ENCODE measurements around the gene TNFRSF17. TPM values are rescaled to one million over a fixed set of nuclear protein-coding genes. Genes with fewer than 3 reads are reported as not detected.
"Not testable (repeated sequence)": the region's sequence is repeated elsewhere in the genome, so short reads cannot be mapped to it uniquely, and the experiment has no call there.

TNFRSF17 gene
- total RNA-seq, 1 donor: not detected

DNA sequence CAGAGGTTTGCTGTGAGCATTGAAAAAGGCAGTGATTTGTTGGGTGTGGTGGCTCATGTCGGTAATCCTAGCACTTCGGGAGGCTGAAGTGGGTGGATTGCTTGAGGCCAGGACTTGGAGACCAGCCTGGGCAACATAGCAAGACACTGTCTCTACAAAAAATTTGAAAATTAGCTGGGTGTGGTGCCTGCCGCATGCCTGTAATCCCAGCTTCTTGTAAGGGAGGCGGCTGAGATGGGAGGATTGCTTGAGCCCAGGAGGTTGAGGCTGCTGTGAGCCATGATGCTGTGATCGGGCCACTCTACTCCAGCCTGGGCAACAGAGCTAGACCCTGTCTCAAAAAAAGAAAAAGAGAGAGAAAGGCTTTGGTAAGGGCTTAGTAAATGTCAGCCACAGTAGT, 16.2 kb upstream of the TNFRSF17 start:
- DNase-seq (ENCODE audit: low read depth): no peak
- H3K4me3 ChIP-seq (ENCODE audit: low read depth, low read length): no peak overlapping the region
- TF ChIP-seq, protein P1, sequence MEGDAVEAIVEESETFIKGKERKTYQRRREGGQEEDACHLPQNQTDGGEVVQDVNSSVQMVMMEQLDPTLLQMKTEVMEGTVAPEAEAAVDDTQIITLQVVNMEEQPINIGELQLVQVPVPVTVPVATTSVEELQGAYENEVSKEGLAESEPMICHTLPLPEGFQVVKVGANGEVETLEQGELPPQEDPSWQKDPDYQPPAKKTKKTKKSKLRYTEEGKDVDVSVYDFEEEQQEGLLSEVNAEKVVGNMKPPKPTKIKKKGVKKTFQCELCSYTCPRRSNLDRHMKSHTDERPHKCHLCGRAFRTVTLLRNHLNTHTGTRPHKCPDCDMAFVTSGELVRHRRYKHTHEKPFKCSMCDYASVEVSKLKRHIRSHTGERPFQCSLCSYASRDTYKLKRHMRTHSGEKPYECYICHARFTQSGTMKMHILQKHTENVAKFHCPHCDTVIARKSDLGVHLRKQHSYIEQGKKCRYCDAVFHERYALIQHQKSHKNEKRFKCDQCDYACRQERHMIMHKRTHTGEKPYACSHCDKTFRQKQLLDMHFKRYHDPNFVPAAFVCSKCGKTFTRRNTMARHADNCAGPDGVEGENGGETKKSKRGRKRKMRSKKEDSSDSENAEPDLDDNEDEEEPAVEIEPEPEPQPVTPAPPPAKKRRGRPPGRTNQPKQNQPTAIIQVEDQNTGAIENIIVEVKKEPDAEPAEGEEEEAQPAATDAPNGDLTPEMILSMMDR (IDR thresholded peaks at IDR 0.05; ENCODE audit: insufficient read depth, low read length): no peak

- TF ChIP-seq, protein P1 (IDR thresholded peaks at IDR 0.05; ENCODE audit: insufficient read depth, low read length): peak; percentile 45
- H3K4me3 ChIP-seq (ENCODE audit: low read depth, low read length): no peak overlapping the region
- peak; percentile 61 for DNase-seq (ENCODE audit: low read depth)
These were observed 15.5 kb upstream of the TNFRSF17 start for GRCh38 chr16:11949527-11949926.

DNA sequence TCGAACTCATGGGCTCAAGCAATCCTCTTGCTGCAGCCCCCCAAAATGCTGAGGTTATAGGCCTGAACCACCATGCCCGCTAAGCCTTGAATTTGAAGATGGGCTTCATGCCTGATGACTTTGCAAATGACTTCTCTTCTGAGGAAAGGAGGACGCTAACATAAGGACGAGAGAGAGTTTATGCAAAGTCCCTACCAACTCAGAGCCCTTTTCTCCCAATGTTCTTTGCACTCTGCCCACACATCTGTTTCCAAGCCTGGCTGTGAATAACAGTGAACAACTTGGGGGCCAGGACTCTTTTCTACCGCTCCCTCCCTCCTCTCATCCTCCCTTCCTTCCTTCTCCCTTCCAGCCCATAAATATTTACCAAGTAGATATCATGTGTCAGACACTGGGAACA, 14.6 kb upstream of the TNFRSF17 start:
- TF ChIP-seq, protein P1 (IDR thresholded peaks at IDR 0.05; ENCODE audit: insufficient read depth, low read length): no peak
- DNase-seq (ENCODE audit: low read depth): no peak
- no peak overlapping the region for H3K4me3 ChIP-seq (ENCODE audit: low read depth, low read length)

DNA sequence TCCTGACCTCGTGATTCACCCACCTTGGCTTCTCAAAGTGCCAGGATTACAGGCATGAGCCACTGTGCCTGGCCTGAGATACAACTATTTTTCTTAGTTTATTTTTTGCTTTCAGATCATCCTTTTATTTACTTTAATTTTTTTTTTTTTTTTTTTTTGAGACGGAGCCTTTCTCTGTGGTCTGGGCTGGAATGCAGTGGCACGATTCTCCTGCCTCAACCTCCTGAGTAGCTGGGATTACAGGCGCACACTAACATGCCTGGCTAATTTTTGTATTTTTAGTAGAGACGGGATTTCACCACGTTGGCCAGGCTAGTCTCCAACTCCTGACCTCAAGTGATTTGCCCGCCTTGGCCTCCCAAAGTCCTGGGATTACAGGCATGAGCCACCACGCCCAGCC, 11.4 kb upstream of the TNFRSF17 start:
- not testable (repeated sequence) for DNase-seq (ENCODE audit: low read depth); H3K4me3 ChIP-seq (ENCODE audit: low read depth, low read length)

DNA sequence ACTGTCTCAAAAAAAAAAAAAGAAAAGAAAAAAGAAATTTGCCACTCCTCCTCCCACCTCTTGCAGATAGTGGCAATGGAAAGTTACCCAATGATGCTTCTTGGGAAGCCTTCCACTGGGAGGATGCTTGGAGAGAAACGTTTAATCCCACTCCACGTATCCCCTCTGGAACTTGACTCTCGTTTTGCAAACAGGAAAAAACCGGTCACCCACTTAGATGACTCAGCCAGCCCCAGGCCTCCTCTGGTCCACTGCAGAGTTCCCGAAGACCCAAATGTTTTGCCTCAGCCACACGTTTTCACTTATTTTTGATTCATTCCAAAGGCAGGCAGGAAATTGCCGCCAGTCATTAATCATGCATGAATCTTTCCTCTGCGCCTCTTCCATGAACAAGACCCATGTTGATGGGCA, 9.3 kb upstream of the TNFRSF17 start:
- TF ChIP-seq, protein P1 (IDR thresholded peaks at IDR 0.05; ENCODE audit: insufficient read depth, low read length): no peak
- peak; percentile 89 for DNase-seq (ENCODE audit: low read depth)
- H3K4me3 ChIP-seq (ENCODE audit: low read depth, low read length): no peak overlapping the region

DNA sequence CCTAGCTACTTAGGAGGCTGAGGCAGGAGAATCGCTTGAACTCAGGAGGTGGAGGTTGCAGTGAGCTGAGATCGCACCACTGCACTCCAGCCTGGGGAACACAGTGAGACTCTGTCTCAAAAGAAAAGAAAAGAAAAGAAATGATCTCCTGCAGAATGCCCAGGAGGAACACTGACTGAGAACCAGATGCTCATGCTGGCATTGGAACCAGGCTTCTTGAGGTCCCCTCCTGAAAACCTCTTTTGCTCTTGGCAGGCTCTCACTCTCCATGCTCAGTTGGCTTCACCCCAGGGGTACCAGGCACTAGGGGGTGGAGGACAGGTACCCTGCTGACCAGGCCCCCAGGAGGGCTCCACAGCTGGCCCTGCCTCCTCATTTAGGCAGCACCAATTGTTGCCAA, 8.5 kb upstream of the TNFRSF17 start:
- H3K4me3 ChIP-seq (ENCODE audit: low read depth, low read length): no peak overlapping the region
- DNase-seq (ENCODE audit: low read depth): no peak
- TF ChIP-seq, protein P1 (IDR thresholded peaks at IDR 0.05; ENCODE audit: insufficient read depth, low read length): no peak

- TF ChIP-seq, protein P1 (IDR thresholded peaks at IDR 0.05; ENCODE audit: insufficient read depth, low read length): no peak
- H3K4me3 ChIP-seq (ENCODE audit: low read depth, low read length): no peak overlapping the region
- peak; percentile 51 for DNase-seq (ENCODE audit: low read depth)
These were observed 7.2 kb upstream of the TNFRSF17 start for GRCh38 chr16:11957591-11958395.

DNA sequence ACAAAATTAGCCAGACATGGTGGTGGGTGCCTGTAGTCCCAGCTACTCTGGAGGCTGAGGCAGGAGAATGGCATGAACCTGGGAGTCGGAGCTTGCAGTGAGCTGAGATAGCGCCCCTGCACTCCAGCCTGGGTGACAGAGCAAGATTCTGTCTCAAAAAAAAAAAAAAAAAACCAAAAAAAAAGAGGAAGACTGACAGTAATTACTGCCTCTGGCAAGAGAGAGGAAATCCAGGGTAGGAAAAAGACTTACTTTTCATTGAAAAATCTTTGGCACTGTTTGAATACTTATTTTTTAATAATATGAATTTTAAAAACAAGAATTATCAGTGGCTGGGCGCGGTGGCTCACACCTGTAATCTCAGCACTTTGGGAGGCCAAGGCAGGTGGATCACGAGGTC, 2.6 kb upstream of the TNFRSF17 start:
- DNase-seq (ENCODE audit: low read depth); H3K4me3 ChIP-seq (ENCODE audit: low read depth, low read length): not testable (repeated sequence)

GRCh38 chr16:11962978-11963377, 2.0 kb upstream of the TNFRSF17 start:
- DNase-seq (ENCODE audit: low read depth); H3K4me3 ChIP-seq (ENCODE audit: low read depth, low read length): not testable (repeated sequence)
